HEK293 (cell line): ENCODE data around the gene MAF.

Source experiments
- BCL11B ChIP-seq: fragments of 450-650 bp; formaldehyde crosslinking; IDR thresholded peaks from 2 replicates; pipeline ENCODE4 v1.5.1; 2016; ENCODE audit warnings: low read depth, missing biosample characterization, missing genetic modification characterization
- HOXC10 ChIP-seq: sonication (generic); formaldehyde crosslinking; IDR thresholded peaks from 2 replicates; pipeline ENCODE4 v1.8.1; 2023; ENCODE audit warnings: mild to moderate bottlenecking, missing genetic modification reagents
- OVOL3 ChIP-seq: fragments of 450-650 bp; formaldehyde crosslinking; IDR thresholded peaks from 2 replicates; pipeline ENCODE4 v1.5.1; 2016; ENCODE audit warnings: missing biosample characterization, missing genetic modification characterization
- ZBTB48 ChIP-seq: fragments of 450-650 bp; formaldehyde crosslinking; IDR thresholded peaks from 2 replicates; pipeline ENCODE4 v1.5.1; 2016; ENCODE audit warnings: missing biosample characterization, missing genetic modification characterization
- ZFHX2 ChIP-seq: fragments of 450-650 bp; formaldehyde crosslinking; conservative IDR thresholded peaks from 2 replicates; pipeline ENCODE4 v1.5.1; 2016; ENCODE audit warnings: missing biosample characterization, missing genetic modification characterization
- ZFP41 ChIP-seq: fragments of 450-650 bp; formaldehyde crosslinking; IDR thresholded peaks from 2 replicates; pipeline ENCODE4 v1.5.1; 2016; ENCODE audit warnings: missing biosample characterization, missing genetic modification characterization, borderline replicate concordance
- ZNF202 ChIP-seq: fragments of 450-650 bp; formaldehyde crosslinking; IDR thresholded peaks from 2 replicates; pipeline ENCODE4 v1.5.1; 2016; ENCODE audit warnings: missing biosample characterization, missing genetic modification characterization, borderline replicate concordance
- ZNF211 ChIP-seq: fragments of 450-650 bp; formaldehyde crosslinking; IDR thresholded peaks from 2 replicates; pipeline ENCODE4 v1.5.1; 2016; ENCODE audit warnings: low read depth, missing biosample characterization, missing genetic modification characterization
- ZNF239 ChIP-seq: fragments of 450-650 bp; formaldehyde crosslinking; IDR thresholded peaks from 2 replicates; pipeline ENCODE4 v1.5.1; 2016; ENCODE audit warnings: missing biosample characterization, missing genetic modification characterization
- ZNF335 ChIP-seq: fragments of 450-650 bp; formaldehyde crosslinking; conservative IDR thresholded peaks from 2 replicates; pipeline ENCODE4 v1.5.1; 2016; ENCODE audit warnings: missing biosample characterization, missing genetic modification characterization
- ZNF548 ChIP-seq: fragments of 450-650 bp; formaldehyde crosslinking; IDR thresholded peaks from 2 replicates; pipeline ENCODE4 v1.5.1; 2016; ENCODE audit warnings: missing biosample characterization, missing genetic modification characterization
- ZNF561 ChIP-seq: fragments of 450-650 bp; IDR thresholded peaks from 2 replicates; pipeline ENCODE4 v1.5.1; 2018; ENCODE audit warnings: missing biosample characterization, missing genetic modification characterization, borderline replicate concordance
- ZNF585B ChIP-seq: fragments of 450-650 bp; formaldehyde crosslinking; IDR thresholded peaks from 2 replicates; pipeline ENCODE4 v1.5.1; 2016; ENCODE audit warnings: missing biosample characterization, missing genetic modification characterization
- ZNF654 ChIP-seq: fragments of 450-650 bp; formaldehyde crosslinking; IDR thresholded peaks from 2 replicates; pipeline ENCODE4 v1.5.1; 2016; ENCODE audit warnings: low read depth, missing biosample characterization, missing genetic modification characterization
- TF ChIP-seq, protein P1 (sequence below): fragments of 450-650 bp; formaldehyde crosslinking; IDR thresholded peaks from 2 replicates; pipeline ENCODE4 v1.5.1; 2016; ENCODE audit warnings: missing biosample characterization, missing genetic modification characterization
- TF ChIP-seq, protein P2 (sequence below): fragments of 450-650 bp; formaldehyde crosslinking; IDR thresholded peaks from 2 replicates; pipeline ENCODE4 v1.5.1; 2016; ENCODE audit warnings: missing biosample characterization, missing genetic modification characterization
- TF ChIP-seq, protein P3 (sequence below): fragments of 450-650 bp; formaldehyde crosslinking; conservative IDR thresholded peaks from 2 replicates; pipeline ENCODE4 v1.5.1; 2016; ENCODE audit warnings: low read depth, missing biosample characterization, missing genetic modification characterization
- TF ChIP-seq, protein P4 (sequence below): fragments of 450-650 bp; formaldehyde crosslinking; IDR thresholded peaks from 2 replicates; pipeline ENCODE4 v1.5.1; 2016; ENCODE audit warnings: missing biosample characterization, missing genetic modification characterization
- TF ChIP-seq, protein P5 (sequence below): fragments of 450-650 bp; formaldehyde crosslinking; IDR thresholded peaks from 2 replicates; pipeline ENCODE4 v1.5.1; 2016; ENCODE audit warnings: missing biosample characterization, missing genetic modification characterization, borderline replicate concordance

MAF gene

DNA sequence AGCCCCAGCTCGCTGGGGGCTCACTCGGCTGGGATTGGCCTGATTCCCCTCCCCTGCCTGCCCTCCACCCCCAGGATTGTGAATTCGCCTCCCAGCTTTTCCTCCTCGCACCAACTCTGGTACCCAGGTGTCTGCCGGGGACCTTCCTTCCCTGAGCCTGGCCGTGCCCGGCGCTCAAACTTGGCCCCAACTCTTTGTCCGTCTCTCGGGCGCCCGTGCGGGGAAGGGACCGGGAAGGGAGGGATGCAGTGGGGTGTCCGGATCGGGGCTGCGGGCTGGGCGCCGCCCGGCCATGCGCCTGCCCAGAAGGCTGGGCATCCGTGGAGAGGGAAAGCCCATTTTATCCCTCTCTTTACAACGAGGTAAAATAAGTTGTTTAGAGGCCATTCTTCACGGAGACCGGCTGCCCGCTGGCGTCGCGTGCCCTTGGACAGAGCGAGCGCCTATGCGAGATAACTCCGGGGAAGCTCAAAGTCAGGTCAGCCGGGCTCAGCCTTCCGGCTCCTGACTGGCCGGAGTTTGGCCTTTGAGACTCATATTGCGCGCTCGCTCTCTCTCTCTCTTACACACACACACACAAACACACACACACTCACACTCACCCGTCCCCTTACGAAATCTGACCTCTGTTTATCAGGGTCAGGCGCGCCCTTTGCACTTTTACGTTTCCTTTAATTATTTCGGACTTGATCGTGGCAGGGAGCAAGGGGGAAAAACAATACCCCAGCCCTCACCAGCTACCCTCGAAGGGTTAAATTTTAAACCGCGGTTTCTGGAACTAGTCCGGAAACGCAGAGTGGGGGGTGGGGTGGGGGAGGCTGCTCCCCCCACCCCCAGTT, 774 bp upstream of the MAF start (continued):
- TF ChIP-seq, protein P1, sequence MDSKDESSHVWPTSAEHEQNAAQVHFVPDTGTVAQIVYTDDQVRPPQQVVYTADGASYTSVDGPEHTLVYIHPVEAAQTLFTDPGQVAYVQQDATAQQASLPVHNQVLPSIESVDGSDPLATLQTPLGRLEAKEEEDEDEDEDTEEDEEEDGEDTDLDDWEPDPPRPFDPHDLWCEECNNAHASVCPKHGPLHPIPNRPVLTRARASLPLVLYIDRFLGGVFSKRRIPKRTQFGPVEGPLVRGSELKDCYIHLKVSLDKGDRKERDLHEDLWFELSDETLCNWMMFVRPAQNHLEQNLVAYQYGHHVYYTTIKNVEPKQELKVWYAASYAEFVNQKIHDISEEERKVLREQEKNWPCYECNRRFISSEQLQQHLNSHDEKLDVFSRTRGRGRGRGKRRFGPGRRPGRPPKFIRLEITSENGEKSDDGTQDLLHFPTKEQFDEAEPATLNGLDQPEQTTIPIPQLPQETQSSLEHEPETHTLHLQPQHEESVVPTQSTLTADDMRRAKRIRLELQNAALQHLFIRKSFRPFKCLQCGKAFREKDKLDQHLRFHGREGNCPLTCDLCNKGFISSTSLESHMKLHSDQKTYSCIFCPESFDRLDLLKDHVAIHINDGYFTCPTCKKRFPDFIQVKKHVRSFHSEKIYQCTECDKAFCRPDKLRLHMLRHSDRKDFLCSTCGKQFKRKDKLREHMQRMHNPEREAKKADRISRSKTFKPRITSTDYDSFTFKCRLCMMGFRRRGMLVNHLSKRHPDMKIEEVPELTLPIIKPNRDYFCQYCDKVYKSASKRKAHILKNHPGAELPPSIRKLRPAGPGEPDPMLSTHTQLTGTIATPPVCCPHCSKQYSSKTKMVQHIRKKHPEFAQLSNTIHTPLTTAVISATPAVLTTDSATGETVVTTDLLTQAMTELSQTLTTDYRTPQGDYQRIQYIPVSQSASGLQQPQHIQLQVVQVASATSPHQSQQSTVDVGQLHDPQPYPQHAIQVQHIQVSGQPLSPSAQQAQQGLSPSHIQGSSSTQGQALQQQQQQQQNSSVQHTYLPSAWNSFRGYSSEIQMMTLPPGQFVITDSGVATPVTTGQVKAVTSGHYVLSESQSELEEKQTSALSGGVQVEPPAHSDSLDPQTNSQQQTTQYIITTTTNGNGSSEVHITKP = peak; percentile 9
- TF ChIP-seq, protein P2, sequence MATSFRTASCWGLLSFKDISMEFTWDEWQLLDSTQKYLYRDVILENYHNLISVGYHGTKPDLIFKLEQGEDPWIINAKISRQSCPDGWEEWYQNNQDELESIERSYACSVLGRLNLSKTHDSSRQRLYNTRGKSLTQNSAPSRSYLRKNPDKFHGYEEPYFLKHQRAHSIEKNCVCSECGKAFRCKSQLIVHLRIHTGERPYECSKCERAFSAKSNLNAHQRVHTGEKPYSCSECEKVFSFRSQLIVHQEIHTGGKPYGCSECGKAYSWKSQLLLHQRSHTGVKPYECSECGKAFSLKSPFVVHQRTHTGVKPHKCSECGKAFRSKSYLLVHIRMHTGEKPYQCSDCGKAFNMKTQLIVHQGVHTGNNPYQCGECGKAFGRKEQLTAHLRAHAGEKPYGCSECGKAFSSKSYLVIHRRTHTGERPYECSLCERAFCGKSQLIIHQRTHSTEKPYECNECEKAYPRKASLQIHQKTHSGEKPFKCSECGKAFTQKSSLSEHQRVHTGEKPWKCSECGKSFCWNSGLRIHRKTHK (tag by site-specific recombination) = no peak
- TF ChIP-seq HOXC10 (CRISPR knock-in tag) = no peak
- no peak for TF ChIP-seq ZNF548
- peak; percentile 68; the same call in 1 of the 2 replicates for TF ChIP-seq ZNF561
- no peak for TF ChIP-seq ZFP41 (tag by site-specific recombination)
- 0 out of 2 replicates have a peak, but pooled peaks have one; percentile 1 for TF ChIP-seq OVOL3 (tag by site-specific recombination)
- TF ChIP-seq ZNF202 = no peak
- TF ChIP-seq ZNF654 = no peak
- peak; percentile 26; the same call in 1 of the 2 replicates for TF ChIP-seq ZFHX2 (tag by site-specific recombination)
- no peak for TF ChIP-seq ZNF585B (tag by site-specific recombination)
- TF ChIP-seq, protein P3, sequence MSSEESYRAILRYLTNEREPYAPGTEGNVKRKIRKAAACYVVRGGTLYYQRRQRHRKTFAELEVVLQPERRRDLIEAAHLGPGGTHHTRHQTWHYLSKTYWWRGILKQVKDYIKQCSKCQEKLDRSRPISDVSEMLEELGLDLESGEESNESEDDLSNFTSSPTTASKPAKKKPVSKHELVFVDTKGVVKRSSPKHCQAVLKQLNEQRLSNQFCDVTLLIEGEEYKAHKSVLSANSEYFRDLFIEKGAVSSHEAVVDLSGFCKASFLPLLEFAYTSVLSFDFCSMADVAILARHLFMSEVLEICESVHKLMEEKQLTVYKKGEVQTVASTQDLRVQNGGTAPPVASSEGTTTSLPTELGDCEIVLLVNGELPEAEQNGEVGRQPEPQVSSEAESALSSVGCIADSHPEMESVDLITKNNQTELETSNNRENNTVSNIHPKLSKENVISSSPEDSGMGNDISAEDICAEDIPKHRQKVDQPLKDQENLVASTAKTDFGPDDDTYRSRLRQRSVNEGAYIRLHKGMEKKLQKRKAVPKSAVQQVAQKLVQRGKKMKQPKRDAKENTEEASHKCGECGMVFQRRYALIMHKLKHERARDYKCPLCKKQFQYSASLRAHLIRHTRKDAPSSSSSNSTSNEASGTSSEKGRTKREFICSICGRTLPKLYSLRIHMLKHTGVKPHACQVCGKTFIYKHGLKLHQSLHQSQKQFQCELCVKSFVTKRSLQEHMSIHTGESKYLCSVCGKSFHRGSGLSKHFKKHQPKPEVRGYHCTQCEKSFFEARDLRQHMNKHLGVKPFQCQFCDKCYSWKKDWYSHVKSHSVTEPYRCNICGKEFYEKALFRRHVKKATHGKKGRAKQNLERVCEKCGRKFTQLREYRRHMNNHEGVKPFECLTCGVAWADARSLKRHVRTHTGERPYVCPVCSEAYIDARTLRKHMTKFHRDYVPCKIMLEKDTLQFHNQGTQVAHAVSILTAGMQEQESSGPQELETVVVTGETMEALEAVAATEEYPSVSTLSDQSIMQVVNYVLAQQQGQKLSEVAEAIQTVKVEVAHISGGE (tag by site-specific recombination) = 0 out of 2 replicates have a peak, but pooled peaks have one; percentile 12
- TF ChIP-seq, protein P4, sequence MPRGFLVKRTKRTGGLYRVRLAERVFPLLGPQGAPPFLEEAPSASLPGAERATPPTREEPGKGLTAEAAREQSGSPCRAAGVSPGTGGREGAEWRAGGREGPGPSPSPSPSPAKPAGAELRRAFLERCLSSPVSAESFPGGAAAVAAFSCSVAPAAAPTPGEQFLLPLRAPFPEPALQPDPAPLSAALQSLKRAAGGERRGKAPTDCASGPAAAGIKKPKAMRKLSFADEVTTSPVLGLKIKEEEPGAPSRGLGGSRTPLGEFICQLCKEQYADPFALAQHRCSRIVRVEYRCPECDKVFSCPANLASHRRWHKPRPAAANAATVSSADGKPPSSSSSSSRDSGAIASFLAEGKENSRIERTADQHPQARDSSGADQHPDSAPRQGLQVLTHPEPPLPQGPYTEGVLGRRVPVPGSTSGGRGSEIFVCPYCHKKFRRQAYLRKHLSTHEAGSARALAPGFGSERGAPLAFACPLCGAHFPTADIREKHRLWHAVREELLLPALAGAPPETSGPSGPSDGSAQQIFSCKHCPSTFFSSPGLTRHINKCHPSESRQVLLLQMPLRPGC (tag by site-specific recombination) = 0 out of 2 replicates have a peak, but pooled peaks have one; percentile 13
- TF ChIP-seq BCL11B (tag by site-specific recombination) = 0 out of 2 replicates have a peak, but pooled peaks have one; percentile 57
- TF ChIP-seq ZNF239 (tag by site-specific recombination) = no peak
- TF ChIP-seq, protein P5, sequence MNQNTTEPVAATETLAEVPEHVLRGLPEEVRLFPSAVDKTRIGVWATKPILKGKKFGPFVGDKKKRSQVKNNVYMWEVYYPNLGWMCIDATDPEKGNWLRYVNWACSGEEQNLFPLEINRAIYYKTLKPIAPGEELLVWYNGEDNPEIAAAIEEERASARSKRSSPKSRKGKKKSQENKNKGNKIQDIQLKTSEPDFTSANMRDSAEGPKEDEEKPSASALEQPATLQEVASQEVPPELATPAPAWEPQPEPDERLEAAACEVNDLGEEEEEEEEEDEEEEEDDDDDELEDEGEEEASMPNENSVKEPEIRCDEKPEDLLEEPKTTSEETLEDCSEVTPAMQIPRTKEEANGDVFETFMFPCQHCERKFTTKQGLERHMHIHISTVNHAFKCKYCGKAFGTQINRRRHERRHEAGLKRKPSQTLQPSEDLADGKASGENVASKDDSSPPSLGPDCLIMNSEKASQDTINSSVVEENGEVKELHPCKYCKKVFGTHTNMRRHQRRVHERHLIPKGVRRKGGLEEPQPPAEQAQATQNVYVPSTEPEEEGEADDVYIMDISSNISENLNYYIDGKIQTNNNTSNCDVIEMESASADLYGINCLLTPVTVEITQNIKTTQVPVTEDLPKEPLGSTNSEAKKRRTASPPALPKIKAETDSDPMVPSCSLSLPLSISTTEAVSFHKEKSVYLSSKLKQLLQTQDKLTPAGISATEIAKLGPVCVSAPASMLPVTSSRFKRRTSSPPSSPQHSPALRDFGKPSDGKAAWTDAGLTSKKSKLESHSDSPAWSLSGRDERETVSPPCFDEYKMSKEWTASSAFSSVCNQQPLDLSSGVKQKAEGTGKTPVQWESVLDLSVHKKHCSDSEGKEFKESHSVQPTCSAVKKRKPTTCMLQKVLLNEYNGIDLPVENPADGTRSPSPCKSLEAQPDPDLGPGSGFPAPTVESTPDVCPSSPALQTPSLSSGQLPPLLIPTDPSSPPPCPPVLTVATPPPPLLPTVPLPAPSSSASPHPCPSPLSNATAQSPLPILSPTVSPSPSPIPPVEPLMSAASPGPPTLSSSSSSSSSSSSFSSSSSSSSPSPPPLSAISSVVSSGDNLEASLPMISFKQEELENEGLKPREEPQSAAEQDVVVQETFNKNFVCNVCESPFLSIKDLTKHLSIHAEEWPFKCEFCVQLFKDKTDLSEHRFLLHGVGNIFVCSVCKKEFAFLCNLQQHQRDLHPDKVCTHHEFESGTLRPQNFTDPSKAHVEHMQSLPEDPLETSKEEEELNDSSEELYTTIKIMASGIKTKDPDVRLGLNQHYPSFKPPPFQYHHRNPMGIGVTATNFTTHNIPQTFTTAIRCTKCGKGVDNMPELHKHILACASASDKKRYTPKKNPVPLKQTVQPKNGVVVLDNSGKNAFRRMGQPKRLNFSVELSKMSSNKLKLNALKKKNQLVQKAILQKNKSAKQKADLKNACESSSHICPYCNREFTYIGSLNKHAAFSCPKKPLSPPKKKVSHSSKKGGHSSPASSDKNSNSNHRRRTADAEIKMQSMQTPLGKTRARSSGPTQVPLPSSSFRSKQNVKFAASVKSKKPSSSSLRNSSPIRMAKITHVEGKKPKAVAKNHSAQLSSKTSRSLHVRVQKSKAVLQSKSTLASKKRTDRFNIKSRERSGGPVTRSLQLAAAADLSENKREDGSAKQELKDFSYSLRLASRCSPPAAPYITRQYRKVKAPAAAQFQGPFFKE (tag by site-specific recombination) = no peak
- peak; percentile 35; the same call in 1 of the 2 replicates for TF ChIP-seq ZBTB48 (tag by site-specific recombination)
- peak; percentile 87 for TF ChIP-seq ZNF335 (tag by site-specific recombination)
- no peak for TF ChIP-seq ZNF211
